ENCODE measurements around the gene INAFM2.

The INAFM2 gene

DNA sequence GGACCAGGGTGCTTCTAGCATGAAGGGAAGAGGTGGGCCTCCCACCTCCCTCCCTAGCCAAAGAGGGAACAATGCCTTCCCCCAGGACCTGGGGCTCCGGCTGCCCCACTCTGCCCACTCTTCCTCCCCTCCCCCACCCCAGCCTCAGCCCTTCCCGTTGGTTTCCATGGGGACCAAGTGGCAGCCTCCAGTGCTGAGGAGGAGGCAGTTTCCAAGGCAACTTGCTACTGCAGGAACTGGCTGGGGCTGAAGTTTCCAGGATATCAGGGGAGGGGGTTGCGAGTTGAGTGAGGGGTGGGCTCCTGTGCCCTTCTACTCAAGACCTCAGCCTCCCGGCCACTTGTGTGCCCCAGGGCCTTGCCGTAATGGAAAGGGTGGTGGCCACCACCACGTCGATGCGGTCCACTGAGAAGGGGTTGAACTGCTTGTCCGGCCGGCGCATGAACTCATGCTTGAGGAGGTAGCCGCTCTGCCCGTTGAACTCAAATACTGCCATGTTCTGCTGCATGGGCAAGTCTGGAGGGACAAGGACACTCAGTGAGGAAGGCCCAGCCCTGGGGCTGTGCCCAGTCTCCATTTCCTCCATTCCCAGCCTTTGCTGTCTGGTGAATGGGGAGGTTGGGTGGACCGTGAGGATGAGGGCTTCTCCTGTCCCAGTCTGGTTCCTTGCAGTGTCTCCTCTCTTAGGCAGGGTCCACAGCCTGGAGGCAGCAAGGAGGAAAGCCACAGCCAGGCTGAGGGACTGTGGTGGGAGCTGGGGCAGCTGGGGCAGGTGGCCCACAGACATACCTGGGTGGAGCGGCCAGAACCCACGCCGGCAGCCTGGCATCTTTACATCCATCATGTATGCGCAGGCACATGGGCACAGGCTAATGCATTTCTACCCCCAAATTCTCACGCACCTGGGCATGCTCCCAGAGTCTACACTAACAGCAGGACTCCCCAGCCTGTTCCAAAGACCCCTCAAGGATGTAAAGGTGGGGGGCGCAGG is 29.3 kb upstream of the INAFM2 start:
- no peak for ATAC-seq
- TF ChIP-seq ZNF565 (CRISPR knock-in tag; conservative IDR thresholded peaks at IDR 0.05; ENCODE audit: low read depth): no peak
- no peak for TF ChIP-seq TCF4 (CRISPR knock-in tag; IDR thresholded peaks at IDR 0.05; ENCODE audit: borderline replicate concordance)
- no peak for TF ChIP-seq ZC3H10 (CRISPR knock-in tag; IDR thresholded peaks at IDR 0.05)
- no peak for TF ChIP-seq BACH2 (CRISPR knock-in tag; IDR thresholded peaks at IDR 0.05; ENCODE audit: borderline replicate concordance)
- TF ChIP-seq ZFP30 (CRISPR knock-in tag; IDR thresholded peaks at IDR 0.05): no peak
- no peak for TF ChIP-seq ESRRG (CRISPR knock-in tag; IDR thresholded peaks at IDR 0.05)
- TF ChIP-seq, protein P1, sequence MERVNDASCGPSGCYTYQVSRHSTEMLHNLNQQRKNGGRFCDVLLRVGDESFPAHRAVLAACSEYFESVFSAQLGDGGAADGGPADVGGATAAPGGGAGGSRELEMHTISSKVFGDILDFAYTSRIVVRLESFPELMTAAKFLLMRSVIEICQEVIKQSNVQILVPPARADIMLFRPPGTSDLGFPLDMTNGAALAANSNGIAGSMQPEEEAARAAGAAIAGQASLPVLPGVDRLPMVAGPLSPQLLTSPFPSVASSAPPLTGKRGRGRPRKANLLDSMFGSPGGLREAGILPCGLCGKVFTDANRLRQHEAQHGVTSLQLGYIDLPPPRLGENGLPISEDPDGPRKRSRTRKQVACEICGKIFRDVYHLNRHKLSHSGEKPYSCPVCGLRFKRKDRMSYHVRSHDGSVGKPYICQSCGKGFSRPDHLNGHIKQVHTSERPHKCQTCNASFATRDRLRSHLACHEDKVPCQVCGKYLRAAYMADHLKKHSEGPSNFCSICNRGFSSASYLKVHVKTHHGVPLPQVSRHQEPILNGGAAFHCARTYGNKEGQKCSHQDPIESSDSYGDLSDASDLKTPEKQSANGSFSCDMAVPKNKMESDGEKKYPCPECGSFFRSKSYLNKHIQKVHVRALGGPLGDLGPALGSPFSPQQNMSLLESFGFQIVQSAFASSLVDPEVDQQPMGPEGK (CRISPR knock-in tag; IDR thresholded peaks at IDR 0.05; ENCODE audit: borderline replicate concordance): no peak
- TF ChIP-seq, protein P2, sequence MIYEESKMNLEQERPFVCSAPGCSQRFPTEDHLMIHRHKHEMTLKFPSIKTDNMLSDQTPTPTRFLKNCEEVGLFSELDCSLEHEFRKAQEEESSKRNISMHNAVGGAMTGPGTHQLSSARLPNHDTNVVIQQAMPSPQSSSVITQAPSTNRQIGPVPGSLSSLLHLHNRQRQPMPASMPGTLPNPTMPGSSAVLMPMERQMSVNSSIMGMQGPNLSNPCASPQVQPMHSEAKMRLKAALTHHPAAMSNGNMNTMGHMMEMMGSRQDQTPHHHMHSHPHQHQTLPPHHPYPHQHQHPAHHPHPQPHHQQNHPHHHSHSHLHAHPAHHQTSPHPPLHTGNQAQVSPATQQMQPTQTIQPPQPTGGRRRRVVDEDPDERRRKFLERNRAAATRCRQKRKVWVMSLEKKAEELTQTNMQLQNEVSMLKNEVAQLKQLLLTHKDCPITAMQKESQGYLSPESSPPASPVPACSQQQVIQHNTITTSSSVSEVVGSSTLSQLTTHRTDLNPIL (CRISPR knock-in tag; IDR thresholded peaks at IDR 0.05; ENCODE audit: low read depth): no peak
- no peak for TF ChIP-seq OSR1 (CRISPR knock-in tag; IDR thresholded peaks at IDR 0.05)
- TF ChIP-seq ISL1 (CRISPR knock-in tag; IDR thresholded peaks at IDR 0.05): no peak
- no peak for TF ChIP-seq CSDC2 (CRISPR knock-in tag; IDR thresholded peaks at IDR 0.05)
- no peak for TF ChIP-seq CSRNP3 (CRISPR knock-in tag; IDR thresholded peaks at IDR 0.05)
- no peak for TF ChIP-seq SNAI2 (CRISPR knock-in tag; IDR thresholded peaks at IDR 0.05)
- no peak for TF ChIP-seq ZFP3 (CRISPR knock-in tag; IDR thresholded peaks at IDR 0.05)
- no peak for TF ChIP-seq ZNF8 (CRISPR knock-in tag; IDR thresholded peaks at IDR 0.05)
- no peak for TF ChIP-seq ARNTL (CRISPR knock-in tag; IDR thresholded peaks at IDR 0.05; ENCODE audit: borderline replicate concordance, low read depth)
- no peak for TF ChIP-seq TOX (CRISPR knock-in tag; IDR thresholded peaks at IDR 0.05; ENCODE audit: borderline replicate concordance)
- TF ChIP-seq ZNF70 (CRISPR knock-in tag; IDR thresholded peaks at IDR 0.05): no peak
- no peak for TF ChIP-seq RARB (CRISPR knock-in tag; IDR thresholded peaks at IDR 0.05)

DNA sequence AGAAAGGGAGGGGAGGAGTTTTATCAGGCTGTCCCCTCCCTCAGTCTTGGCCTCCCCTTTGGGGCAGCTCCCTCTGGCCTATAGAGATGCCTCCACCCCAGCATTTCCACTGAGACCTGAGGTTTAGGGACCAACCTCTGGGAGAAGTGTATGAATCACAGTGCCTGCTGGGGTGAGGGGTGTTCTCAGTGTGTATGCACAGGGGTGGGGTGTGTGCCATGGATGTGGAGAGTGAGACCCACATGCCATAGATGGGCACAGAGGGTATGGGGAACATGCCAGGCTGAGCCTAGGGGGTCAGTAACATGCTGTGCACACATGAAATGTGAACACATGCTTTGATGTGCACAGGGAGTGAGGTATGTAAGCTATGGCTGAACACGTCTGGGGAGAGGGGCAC is 28.2 kb upstream of the INAFM2 start:
- ATAC-seq: no peak
- no peak for TF ChIP-seq ZFP30 (CRISPR knock-in tag; IDR thresholded peaks at IDR 0.05)
- TF ChIP-seq ARNTL (CRISPR knock-in tag; IDR thresholded peaks at IDR 0.05; ENCODE audit: borderline replicate concordance, low read depth): no peak
- no peak for TF ChIP-seq ESRRG (CRISPR knock-in tag; IDR thresholded peaks at IDR 0.05)
- TF ChIP-seq SNAI2 (CRISPR knock-in tag; IDR thresholded peaks at IDR 0.05): no peak
- TF ChIP-seq, protein P1 (CRISPR knock-in tag; IDR thresholded peaks at IDR 0.05; ENCODE audit: borderline replicate concordance): no peak
- TF ChIP-seq TOX (CRISPR knock-in tag; IDR thresholded peaks at IDR 0.05; ENCODE audit: borderline replicate concordance): no peak
- TF ChIP-seq TCF4 (CRISPR knock-in tag; IDR thresholded peaks at IDR 0.05; ENCODE audit: borderline replicate concordance): no peak
- no peak for TF ChIP-seq ISL1 (CRISPR knock-in tag; IDR thresholded peaks at IDR 0.05)
- TF ChIP-seq BACH2 (CRISPR knock-in tag; IDR thresholded peaks at IDR 0.05; ENCODE audit: borderline replicate concordance): no peak
- TF ChIP-seq ZNF8 (CRISPR knock-in tag; IDR thresholded peaks at IDR 0.05): no peak

DNA sequence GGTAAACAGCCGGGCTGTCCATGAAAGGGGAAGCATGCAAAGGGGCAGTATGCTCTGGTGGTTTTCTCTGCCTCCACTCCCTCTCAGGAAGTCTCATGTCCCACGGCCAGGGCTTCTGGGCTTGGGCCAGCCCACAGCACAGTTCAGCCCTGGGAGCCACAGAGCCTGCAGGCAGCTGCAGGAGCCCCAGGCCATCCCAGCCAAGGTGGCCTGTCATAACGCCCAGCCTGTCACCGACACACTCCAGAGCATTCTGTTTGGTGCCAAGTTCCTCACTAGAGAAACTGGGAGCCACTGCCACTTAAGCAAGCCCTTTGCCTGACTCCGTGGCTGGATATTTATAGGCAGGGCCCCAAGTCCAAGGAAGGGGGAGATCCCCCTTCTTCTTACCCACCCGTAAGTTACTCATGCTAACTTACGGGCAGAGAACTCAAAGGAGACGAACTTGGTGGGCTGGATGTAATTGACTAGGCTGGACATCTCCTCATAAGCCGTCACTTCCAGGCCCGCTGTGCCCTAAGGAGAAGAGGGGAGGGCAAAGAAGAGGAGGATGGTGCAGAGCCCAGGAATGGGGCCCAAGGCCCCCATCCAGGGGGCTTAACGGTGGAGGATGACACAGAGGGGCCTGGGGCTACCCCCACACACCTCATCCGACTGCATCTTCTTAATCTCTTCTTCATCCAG is 27.5 kb upstream of the INAFM2 start:
- no peak for TF ChIP-seq PPARA (CRISPR knock-in tag; IDR thresholded peaks at IDR 0.05; ENCODE audit: borderline replicate concordance)
- TF ChIP-seq TCF4 (CRISPR knock-in tag; IDR thresholded peaks at IDR 0.05; ENCODE audit: borderline replicate concordance): no peak
- TF ChIP-seq ZNF70 (CRISPR knock-in tag; IDR thresholded peaks at IDR 0.05): no peak
- no peak for TF ChIP-seq ARNTL (CRISPR knock-in tag; IDR thresholded peaks at IDR 0.05; ENCODE audit: borderline replicate concordance, low read depth)
- no peak for TF ChIP-seq TOX (CRISPR knock-in tag; IDR thresholded peaks at IDR 0.05; ENCODE audit: borderline replicate concordance)
- TF ChIP-seq GLIS3 (CRISPR knock-in tag; IDR thresholded peaks at IDR 0.05): no peak
- no peak for ATAC-seq
